Measurements from ENCODE around the gene SLC2A2.
"Not testable (repeated sequence)": the region's sequence is repeated elsewhere in the genome, so short reads cannot be mapped to it uniquely, and the experiment has no call there.

SLC2A2 gene

DNA sequence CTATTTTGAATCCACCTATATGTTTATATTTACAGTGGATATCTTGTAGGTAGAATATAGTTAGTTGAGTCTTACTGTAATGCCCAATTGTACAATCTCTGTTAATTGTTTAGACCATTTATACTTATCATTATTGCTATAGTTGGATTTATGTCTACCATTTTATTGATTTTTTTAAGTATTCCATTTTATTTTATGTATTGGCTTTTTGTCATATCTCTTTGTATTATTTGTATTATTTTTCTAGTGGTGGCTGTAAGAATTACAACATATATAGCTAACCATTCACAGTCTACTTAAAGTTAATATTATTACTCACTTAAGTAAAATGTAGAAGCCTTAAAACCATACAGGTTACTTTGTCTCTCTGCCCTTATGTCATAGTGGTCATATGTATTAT is 46.1 kb downstream of the SLC2A2 start:
- TF ChIP-seq, protein P1, sequence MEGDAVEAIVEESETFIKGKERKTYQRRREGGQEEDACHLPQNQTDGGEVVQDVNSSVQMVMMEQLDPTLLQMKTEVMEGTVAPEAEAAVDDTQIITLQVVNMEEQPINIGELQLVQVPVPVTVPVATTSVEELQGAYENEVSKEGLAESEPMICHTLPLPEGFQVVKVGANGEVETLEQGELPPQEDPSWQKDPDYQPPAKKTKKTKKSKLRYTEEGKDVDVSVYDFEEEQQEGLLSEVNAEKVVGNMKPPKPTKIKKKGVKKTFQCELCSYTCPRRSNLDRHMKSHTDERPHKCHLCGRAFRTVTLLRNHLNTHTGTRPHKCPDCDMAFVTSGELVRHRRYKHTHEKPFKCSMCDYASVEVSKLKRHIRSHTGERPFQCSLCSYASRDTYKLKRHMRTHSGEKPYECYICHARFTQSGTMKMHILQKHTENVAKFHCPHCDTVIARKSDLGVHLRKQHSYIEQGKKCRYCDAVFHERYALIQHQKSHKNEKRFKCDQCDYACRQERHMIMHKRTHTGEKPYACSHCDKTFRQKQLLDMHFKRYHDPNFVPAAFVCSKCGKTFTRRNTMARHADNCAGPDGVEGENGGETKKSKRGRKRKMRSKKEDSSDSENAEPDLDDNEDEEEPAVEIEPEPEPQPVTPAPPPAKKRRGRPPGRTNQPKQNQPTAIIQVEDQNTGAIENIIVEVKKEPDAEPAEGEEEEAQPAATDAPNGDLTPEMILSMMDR (IDR thresholded peaks at IDR 0.05; ENCODE audit: borderline replicate concordance, control extremely low read depth, extremely low read depth, insufficient read depth, missing control alignments) = no peak
- DNase-seq (ENCODE audit: low spot score) = no peak
- in situ Hi-C loops (cut with MboI; ENCODE audit: low sequenced_read_pairs, unreplicated experiment) = no loop called here

DNA sequence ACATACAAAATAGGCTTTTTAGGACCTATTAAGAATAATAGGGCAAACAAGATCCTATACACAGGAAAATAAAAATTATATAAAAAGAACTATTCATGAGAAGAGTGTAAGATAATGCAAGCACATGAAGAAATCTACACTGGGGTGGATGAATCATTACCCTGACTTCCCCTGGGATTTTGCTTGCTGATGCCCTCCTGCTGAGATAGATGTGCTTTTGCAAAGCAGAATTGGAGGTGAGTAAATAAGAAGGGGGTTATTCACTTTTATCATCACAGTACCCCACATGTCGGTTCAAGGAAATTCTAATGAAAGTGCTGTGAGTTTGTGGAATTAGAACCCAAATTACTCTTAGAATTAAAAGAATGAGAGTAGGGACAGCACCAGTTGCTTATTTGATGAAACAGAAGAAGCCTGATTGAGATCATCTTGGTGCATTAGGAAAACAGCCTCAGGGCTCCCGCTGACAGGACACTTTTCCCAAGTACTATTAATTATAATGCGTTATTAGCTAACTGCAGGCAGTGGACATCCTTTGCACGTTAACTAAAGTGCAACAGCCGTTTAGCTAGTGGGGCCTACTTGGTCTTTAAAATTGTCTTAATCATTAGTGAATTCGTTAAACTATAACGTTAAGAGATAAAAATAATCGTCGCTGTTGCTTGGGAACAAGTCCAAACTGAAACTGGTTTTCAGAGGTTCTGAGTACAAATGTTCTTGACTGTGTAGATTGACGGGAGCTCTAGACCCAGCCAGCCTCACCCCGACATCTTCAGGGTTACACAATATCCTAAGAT is 48.4 kb downstream of the SLC2A2 start:
- DNase-seq (ENCODE audit: low spot score) = no peak
- in situ Hi-C loops (cut with MboI; ENCODE audit: low sequenced_read_pairs, unreplicated experiment) = no loop called here
- TF ChIP-seq, protein P1 (IDR thresholded peaks at IDR 0.05; ENCODE audit: borderline replicate concordance, control extremely low read depth, extremely low read depth, insufficient read depth, missing control alignments) = no peak

DNA sequence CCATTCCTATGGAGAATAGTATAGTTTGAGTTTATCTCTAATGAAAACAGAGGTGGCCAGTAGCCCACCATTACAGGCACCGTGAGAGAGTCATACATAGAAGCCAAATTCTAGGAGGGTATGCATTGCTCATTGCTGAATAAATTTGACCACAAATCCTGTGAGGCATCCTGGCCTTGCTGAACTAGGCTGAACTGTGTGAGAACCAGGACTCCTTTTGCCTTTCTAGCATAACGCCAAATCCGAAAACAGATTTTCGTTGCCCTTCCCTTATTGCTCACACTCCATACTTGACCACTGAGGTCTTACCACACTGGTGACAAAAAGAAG is 50.4 kb downstream of the SLC2A2 start:
- DNase-seq (ENCODE audit: low spot score) = no peak
- in situ Hi-C loops (cut with MboI; ENCODE audit: low sequenced_read_pairs, unreplicated experiment) = no loop called here
- TF ChIP-seq, protein P1 (IDR thresholded peaks at IDR 0.05; ENCODE audit: borderline replicate concordance, control extremely low read depth, extremely low read depth, insufficient read depth, missing control alignments) = no peak

DNA sequence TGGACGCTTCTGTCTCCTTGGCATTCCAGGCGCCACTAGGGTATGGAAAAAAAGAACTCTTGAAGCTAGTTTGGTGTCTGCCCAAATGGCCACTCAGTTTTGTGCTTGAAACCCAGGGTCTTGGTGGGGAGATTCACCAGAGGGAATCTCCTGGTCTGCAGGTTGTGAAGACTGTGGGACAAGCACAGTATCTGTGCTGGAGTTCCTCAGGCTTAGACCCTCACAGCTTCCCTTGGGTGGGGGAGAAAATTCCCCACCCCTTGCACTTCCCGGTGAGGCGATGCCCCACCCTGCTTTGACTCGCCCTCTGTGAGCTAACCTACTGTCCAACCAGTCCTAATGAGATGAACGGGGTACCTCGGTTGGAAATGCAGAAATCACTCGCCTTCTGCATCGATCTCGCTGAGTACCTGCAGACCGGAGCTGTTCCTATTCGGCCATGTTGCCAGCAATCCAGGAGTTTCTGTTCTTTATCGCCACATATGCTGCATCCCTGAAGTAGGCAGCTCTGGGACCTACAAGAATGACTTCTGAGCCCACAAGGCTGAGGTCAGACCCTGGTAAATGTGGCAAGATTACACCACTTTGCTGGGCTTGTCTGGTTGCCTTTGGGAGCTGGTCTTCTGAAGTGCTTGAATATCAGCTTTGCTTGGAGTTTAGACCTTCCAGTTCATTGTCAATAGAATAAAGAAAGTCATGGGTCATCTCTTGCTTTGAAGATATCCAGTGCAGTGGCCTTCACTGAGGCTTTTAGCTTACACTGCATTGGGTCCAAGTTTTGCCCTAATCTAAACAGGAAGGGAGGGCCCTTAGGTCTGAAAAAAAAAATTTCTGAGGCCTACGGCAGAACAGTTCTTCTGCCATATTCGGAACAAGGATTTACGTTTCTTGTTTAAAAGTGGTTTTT is 51.0 kb downstream of the SLC2A2 start:
- no peak for DNase-seq (ENCODE audit: low spot score)
- in situ Hi-C loops (cut with MboI; ENCODE audit: low sequenced_read_pairs, unreplicated experiment) = no loop called here
- TF ChIP-seq, protein P1 (IDR thresholded peaks at IDR 0.05; ENCODE audit: borderline replicate concordance, control extremely low read depth, extremely low read depth, insufficient read depth, missing control alignments) = no peak

DNA sequence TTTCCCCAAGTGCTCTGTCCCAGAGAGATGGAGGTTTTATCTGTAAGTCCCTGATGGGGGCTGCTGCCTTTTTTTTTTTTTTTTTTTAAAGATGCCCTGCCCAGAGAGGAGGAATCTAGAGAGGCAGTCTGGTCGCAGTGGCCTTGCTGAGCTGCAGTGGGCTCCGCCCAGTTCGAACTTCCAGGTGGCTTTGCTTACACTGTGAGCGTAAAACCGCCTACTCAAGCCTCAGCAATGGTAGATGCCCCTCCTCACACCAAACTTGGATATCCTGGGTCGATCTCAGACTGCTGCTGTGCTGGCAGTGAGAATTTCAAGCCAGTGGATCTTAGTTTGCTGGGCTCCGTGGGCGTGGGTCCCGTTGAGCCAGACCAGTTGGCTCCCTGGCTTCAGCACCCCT is 51.6 kb downstream of the SLC2A2 start:
- DNase-seq (ENCODE audit: low spot score) = no peak
- TF ChIP-seq, protein P1 (IDR thresholded peaks at IDR 0.05; ENCODE audit: borderline replicate concordance, control extremely low read depth, extremely low read depth, insufficient read depth, missing control alignments) = no peak
- in situ Hi-C loops (cut with MboI; ENCODE audit: low sequenced_read_pairs, unreplicated experiment) = no loop called here

DNA sequence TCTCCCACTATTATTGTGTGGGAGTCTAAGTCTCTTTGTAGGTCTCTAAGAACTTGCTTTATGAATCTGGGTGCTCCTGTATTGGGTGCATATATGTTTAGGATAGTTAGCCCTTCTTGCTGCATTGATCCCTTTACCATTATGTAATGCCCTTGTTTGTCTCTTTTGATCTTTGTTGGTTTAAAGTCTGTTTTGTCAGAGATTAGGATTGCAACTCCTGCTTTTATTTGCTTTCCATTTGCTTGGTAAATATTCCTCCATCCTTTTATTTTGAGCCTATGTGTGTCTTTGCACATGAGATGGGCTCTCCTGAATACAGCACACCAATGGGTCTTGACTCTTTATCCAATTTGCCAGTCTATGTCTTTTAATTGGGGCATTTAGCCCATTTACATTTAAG is 53.6 kb downstream of the SLC2A2 start:
- in situ Hi-C loops (cut with MboI; ENCODE audit: low sequenced_read_pairs, unreplicated experiment); DNase-seq (ENCODE audit: low spot score): not testable (repeated sequence)

DNA sequence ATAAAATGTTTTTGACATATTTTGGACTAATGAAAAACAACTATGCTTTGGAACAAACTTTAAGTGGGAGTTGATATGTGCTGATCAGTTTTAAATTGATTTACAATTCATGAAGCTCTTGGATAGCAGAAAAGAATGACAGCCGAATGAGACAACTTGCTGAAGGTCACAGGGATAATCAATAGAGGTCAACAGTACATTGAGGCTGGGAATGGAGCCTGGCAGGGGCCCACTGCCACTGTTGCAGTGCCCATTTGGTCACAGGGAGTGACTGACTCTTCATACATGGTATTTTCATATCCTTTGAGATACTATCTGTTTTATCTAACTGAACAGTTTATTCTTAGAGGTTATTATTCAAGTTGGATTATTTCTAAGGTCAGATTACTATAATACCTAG is 59.4 kb downstream of the SLC2A2 start:
- TF ChIP-seq, protein P1 (IDR thresholded peaks at IDR 0.05; ENCODE audit: borderline replicate concordance, control extremely low read depth, extremely low read depth, insufficient read depth, missing control alignments) = no peak
- in situ Hi-C loops (cut with MboI; ENCODE audit: low sequenced_read_pairs, unreplicated experiment) = loop anchor here (10.0 kb wide), 1 partner anchor 598 kb away; no protein-coding TSS in a partner anchor
- DNase-seq (ENCODE audit: low spot score) = no peak

Data from GM13976 (cell line).